NT2/D1 (cell line): ENCODE results near the gene GSTA5.
A peak's percentile ranks its signal among the peaks of the same experiment; 100 is the strongest.
"Not testable (repeated sequence)": the region's sequence is repeated elsewhere in the genome, so short reads cannot be mapped to it uniquely, and the experiment has no call there.

Experiments used
- DNase-seq: peaks from one replicate; pipeline ENCODE4 v3.0.0-alpha.2; 2011; ENCODE audit warnings: low read depth, low spot score
- H3K27me3 ChIP-seq: 2 replicates; pipeline ENCODE4 v1.6.0; 2011; ENCODE audit warnings: mild to moderate bottlenecking; ENCODE audit not compliant: insufficient read length, insufficient read depth
- H3K36me3 ChIP-seq: 2 replicates; pipeline ENCODE4 v1.6.1; 2011; ENCODE audit warnings: mild to moderate bottlenecking, low read length, mixed read lengths; ENCODE audit not compliant: insufficient read depth, insufficient read length
- H3K4me1 ChIP-seq: 2 replicates; pipeline ENCODE4 v1.5.1; 2011; ENCODE audit not compliant: insufficient read depth, insufficient read length
- H3K4me3 ChIP-seq: 2 replicates; pipeline ENCODE4 v1.5.1; 2011; ENCODE audit warnings: low read depth; ENCODE audit not compliant: insufficient read length
- H3K9ac ChIP-seq: 2 replicates; pipeline ENCODE4 v1.6.0; 2011; ENCODE audit warnings: low read depth; ENCODE audit not compliant: insufficient read length
- H3K9me3 ChIP-seq: 2 replicates; pipeline ENCODE4 v1.5.1; 2011; ENCODE audit warnings: mild to moderate bottlenecking, low read length; ENCODE audit not compliant: insufficient read depth
- SUZ12 ChIP-seq: IDR thresholded peaks from 2 replicates; pipeline ENCODE4 v1.6.1; 2011; ENCODE audit not compliant: insufficient read length, insufficient read depth; ENCODE audit errors: extremely low read depth
- YY1 ChIP-seq: IDR thresholded peaks from 2 replicates; pipeline ENCODE4 v1.6.1; 2011; ENCODE audit not compliant: insufficient read length, insufficient read depth
- ZNF274 ChIP-seq: IDR thresholded peaks from 2 replicates; pipeline ENCODE4 v1.6.1; 2011; ENCODE audit warnings: mild to moderate bottlenecking, low read depth, low read length

GSTA5 gene

DNA sequence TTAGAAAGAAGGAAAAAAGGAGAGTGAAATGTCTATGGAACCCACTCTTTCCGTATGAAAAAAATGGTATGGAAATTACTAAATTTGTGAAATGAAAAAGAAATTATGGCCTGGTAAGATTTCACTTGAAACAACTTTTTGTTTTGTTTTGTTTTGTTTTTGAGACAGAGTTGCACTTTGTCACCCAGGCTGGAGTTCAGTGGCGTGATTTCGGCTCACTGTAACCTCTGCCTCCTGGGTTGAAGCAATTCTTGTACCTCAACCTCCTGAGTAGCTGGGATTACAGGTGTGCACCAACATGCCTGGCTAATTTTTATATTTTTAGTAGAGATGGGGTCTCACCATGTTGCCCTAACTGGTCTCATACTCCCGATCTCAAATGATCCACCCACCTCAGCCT is 17.8 kb upstream of the GSTA5 start:
- no peaks in the 10 kb centered on the region for H3K27me3 ChIP-seq

DNA sequence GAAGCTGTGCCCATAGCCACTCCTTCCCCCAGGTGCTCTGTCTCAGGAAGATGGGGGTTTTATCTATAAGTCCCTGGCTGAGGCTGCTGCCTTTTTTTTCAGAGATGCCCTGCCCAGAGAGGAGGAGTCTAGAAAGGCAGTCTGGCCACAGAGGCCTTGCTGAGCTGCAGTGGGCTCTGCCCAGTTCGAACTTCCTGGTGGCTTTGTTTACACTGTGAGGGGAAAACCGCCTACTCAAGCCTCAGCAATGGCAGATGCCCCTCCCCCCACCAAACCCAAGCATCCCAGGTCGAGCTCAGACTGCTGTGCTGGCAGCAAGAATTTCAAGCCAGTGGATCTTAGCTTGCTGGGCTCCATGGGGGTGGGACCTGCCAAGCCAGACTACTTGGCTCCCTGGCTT is 15.5 kb upstream of the GSTA5 start:
- DNase-seq, result peak; percentile 47
- not testable (repeated sequence) for H3K36me3 ChIP-seq, H3K9ac ChIP-seq, H3K4me3 ChIP-seq, H3K9me3 ChIP-seq, H3K4me1 ChIP-seq, H3K27me3 ChIP-seq

More for the DNA sequence above, 17.8 kb upstream of the GSTA5 start:
- H3K9ac ChIP-seq, result no peak overlapping the region
- TF ChIP-seq SUZ12 (no peak), ZNF274 (no peak), YY1 (no peak)
- 0 out of 2 replicates have a peak, but pooled peaks cover 6% of the 10 kb centered on the region for H3K9me3 ChIP-seq
- H3K4me1 ChIP-seq, result peaks cover 2% of the 10 kb centered on the region
- DNase-seq, result no peak
- no peak overlapping the region for H3K4me3 ChIP-seq
- H3K36me3 ChIP-seq, result no peaks in the 10 kb centered on the region

DNA sequence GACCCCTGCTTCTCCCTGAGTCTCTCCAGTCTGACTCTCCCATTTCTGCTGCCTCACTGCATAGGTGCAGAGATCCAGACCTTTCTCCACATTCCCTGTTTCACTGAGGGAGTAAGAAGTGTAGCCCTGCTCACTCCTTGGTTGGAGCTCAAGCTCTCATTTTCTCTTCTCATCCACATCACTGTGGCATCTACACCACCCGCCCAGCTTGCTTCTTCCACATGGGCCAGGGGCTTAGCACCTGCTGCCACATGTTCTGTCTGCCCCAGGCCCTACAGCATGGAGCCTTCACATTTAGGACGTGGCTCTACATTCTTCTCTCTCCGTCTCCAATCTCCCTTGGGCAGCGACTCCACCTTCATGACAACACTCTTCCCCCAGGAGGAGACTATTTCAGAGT is 8.5 kb upstream of the GSTA5 start:
- TF ChIP-seq ZNF274 (no peak), YY1 (no peak)
- no peak overlapping the region for H3K4me3 ChIP-seq
- no peak overlapping the region for H3K9ac ChIP-seq
- H3K4me1 ChIP-seq, result no peaks in the 10 kb centered on the region
- no peak for DNase-seq
- no peaks in the 10 kb centered on the region for H3K36me3 ChIP-seq
- peaks cover 12% of the 10 kb centered on the region; the same call in 1 of the 2 replicates for H3K9me3 ChIP-seq
- no peaks in the 10 kb centered on the region for H3K27me3 ChIP-seq

DNA sequence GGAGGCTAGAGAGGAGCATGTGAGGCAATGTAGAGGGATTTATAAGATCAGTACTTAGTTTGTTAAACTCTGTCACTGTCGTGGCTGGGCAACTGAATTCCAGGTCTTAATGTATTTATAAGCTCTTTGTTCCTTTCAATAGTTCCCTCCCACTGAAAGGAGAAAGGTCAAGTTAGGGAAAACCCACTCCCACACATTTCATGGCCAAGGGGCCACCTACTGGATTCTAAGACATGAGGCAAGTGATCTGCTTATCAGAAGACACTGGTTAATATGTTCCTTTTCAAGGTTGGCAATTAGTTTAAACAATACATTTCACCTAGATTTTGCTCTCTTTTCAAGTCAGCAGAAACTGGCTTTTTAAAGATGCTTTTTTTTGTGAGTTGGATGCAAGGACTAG is 5.4 kb upstream of the GSTA5 start:
- TF ChIP-seq SUZ12 (no peak), YY1 (no peak), ZNF274 (no peak)
- Histone ChIP-seq H3K27me3 (no peaks in the 10 kb centered on the region), H3K9me3 (peaks cover 12% of the 10 kb centered on the region; the same call in 1 of the 2 replicates), H3K9ac (no peak overlapping the region), H3K4me1 (no peaks in the 10 kb centered on the region), H3K36me3 (no peaks in the 10 kb centered on the region), H3K4me3 (no peak overlapping the region)
- no peak for DNase-seq

DNA sequence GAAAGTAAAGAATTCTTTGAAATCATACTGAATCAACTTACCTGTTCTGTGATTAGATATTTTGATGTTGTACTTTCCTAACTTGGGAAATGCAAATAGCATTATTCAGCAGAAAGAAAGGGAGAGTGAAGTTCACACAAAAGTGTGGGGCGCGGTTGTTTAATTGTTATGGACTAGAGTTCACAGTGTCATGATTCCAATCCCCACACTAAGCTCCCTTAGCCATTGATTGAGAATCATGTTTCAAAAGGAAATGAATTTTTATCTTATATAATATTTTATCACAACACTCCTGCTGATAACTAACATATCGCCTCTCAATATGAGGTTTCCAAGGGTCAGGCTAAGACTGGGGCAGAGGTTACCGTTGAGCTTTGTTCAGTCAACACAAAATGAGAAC is 3.0 kb upstream of the GSTA5 start:
- no peak for TF ChIP-seq ZNF274
- TF ChIP-seq SUZ12, result no peak
- no peak for TF ChIP-seq YY1
- Histone ChIP-seq H3K4me1 (no peaks in the 10 kb centered on the region), H3K9me3 (peaks cover 8% of the 10 kb centered on the region), H3K27me3 (no peaks in the 10 kb centered on the region), H3K4me3 (no peak overlapping the region), H3K36me3 (no peaks in the 10 kb centered on the region), H3K9ac (no peak overlapping the region)
- DNase-seq, result no peak

DNA sequence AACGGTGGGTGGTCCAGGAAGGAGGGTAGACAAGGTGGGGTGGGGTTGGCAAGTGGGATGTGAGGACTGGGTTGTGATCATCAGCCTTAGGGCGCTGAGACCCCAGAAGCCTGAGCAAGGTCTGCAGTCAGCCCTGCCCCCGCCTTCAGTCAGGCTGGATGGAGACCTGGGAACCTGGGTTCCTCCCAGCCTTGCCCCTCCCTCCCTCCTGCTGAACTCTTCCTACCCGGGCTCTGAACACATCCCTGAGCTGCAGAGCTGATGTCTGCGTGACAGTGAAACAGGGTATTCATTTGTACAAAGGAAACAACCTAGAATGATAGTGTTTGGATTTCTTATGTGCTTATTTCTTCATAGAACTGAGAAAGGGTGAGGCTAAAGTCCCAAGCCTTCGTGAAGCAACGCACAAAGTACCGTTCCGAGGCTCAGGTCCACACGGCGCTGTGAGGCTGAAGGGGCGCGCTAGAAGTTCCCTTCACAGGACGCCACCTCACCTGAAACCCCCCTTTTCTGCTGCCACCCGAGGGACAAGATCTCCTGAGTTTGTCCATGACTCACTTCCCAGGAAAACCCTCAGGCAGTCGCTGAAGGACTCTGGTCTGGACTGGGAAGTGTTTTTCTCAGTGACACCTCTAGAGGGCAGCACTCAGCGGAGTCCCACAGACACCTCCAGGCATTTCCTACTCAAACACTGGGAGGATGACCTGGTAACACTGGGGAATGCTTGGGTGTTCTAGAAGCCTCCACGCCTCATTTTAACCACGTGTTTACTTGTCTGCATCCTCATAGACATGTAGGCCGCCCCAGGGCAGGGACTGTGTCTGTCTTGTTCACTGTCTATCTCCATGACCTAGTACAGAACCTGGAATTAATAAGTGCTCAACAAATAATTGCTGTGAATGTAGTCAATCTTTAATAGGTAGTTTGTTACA is 1.2 kb downstream of the GSTA5 start:
- Histone ChIP-seq H3K9ac (no peak overlapping the region), H3K27me3 (no peaks in the 10 kb centered on the region), H3K9me3 (no peaks in the 10 kb centered on the region; the same call in 1 of the 2 replicates), H3K4me1 (no peaks in the 10 kb centered on the region), H3K36me3 (no peaks in the 10 kb centered on the region), H3K4me3 (no peak overlapping the region)
- TF ChIP-seq SUZ12 (no peak), YY1 (no peak), ZNF274 (no peak)
- DNase-seq, result peak; percentile 40

DNA sequence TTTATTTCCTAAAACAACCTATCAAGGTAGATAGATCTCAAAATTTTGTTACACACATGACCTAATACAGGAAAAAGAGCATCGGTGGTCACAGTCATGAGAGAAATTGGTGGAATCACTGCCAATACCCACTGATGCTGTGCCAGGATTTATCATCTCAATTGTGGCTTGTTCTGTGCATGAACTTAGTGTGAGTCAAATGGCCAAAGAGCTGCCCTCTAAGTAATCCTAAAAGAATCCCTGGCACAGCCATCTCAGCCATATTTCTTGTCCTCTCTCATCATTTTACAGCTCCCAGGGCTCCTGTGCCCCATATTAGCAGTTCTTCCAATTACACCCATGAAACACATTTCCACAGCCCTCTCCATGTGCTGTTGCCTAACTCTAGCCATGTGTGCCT is 6.1 kb downstream of the GSTA5 start:
- Histone ChIP-seq H3K9ac (no peak overlapping the region), H3K36me3 (no peaks in the 10 kb centered on the region), H3K9me3 (peaks cover 3% of the 10 kb centered on the region; the same call in 1 of the 2 replicates), H3K27me3 (no peaks in the 10 kb centered on the region), H3K4me1 (no peaks in the 10 kb centered on the region), H3K4me3 (no peak overlapping the region)
- DNase-seq, result no peak
- TF ChIP-seq ZNF274 (no peak), SUZ12 (no peak), YY1 (no peak)

DNA sequence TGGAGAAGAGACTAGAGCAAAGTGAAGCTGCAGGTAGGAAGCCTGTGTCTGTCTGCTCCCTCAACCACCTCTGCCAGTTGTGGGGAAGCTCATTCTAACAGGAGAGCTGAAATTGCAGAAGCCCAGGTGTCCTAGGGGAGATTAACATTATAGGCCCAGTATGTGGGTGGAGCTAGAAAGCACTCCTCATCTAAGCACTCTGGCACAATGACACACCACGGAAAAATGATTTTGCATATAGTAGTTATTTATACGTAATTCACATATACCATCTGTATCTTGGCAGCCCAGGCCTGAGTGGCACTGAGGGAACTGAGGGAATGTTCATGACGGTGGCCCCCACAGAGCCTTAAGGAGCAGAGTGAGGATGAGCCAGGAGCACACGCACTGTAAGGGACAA is 9.7 kb downstream of the GSTA5 start:
- DNase-seq, H3K9ac ChIP-seq, H3K36me3 ChIP-seq, H3K4me1 ChIP-seq, H3K4me3 ChIP-seq, H3K27me3 ChIP-seq, H3K9me3 ChIP-seq: not testable (repeated sequence)
